ENCODE results near the gene TMEM17. TPM values are rescaled to one million over a fixed set of nuclear protein-coding genes. Genes with fewer than 3 reads are reported as not detected.
A peak's percentile ranks its signal among the peaks of the same experiment; 100 is the strongest.

TMEM17 gene
- total RNA-seq, 4 donors from 2014 or later, result 1.7 to 3.4 (median 2.7) TPM

- H3K4me1 ChIP-seq, result peaks cover 30 to 85% (median 48%) of the 10 kb centered on the region in 3 donors
- TF ChIP-seq POLR2A (IDR thresholded peaks at IDR 0.05) (peak in 1 of 4 donors; percentile 4), CTCF (IDR thresholded peaks at IDR 0.05) (no peak)
- H3K27me3 ChIP-seq, result no peaks in the 10 kb centered on the region
- H3K9me3 ChIP-seq, result no peaks in the 10 kb centered on the region
- intact Hi-C loops (cut with DNase I), result no loop called here
- H3K27ac ChIP-seq, result peak overlapping the region; percentile 20 to 77 (median 66)
- H3K4me3 ChIP-seq, result peak overlapping the region in 1 of 4 donors; percentile 40
- DNase-seq, result no peak
- H3K36me3 ChIP-seq, result no peaks in the 10 kb centered on the region
- 13 to 28% methylated on average over 19 to 20 of the region's 21 CpGs for WGBS, 2 donors
These were observed 30.6 kb downstream of the TMEM17 start for GRCh38 chr2:62475172-62476011.

GRCh38 chr2:62474176-62474575 lies 31.8 kb downstream of the TMEM17 start:
- TF ChIP-seq CTCF (IDR thresholded peaks at IDR 0.05) (no peak), POLR2A (IDR thresholded peaks at IDR 0.05) (no peak)
- WGBS, 2 donors, result 61 to 67% methylated on average over 3 to 4 of the region's 4 CpGs

GRCh38 chr2:62473246-62473827 lies 32.7 kb downstream of the TMEM17 start:
- TF ChIP-seq CTCF (IDR thresholded peaks at IDR 0.05), result no peak
- no peak for TF ChIP-seq POLR2A (IDR thresholded peaks at IDR 0.05)
- Histone ChIP-seq H3K27ac (no peak overlapping the region), H3K9me3 (no peaks in the 10 kb centered on the region), H3K4me1 (peaks cover 38 to 97% (median 60%) of the 10 kb centered on the region in 3 donors), H3K36me3 (no peaks in the 10 kb centered on the region), H3K4me3 (no peak overlapping the region), H3K27me3 (no peaks in the 10 kb centered on the region)
- no peak for DNase-seq
- WGBS, 2 donors, result 88 to 100% methylated on average over 1 of the region's 1 CpG
- intact Hi-C loops (cut with DNase I), result no loop called here

More at GRCh38 chr2:62474176-62474575, 31.8 kb downstream of the TMEM17 start:
- DNase-seq, result no peak
- H3K9me3 ChIP-seq, result no peaks in the 10 kb centered on the region
- no peaks in the 10 kb centered on the region for H3K36me3 ChIP-seq
- no peaks in the 10 kb centered on the region for H3K27me3 ChIP-seq
- no peak overlapping the region for H3K4me3 ChIP-seq
- H3K4me1 ChIP-seq, result peaks cover 39 to 97% (median 56%) of the 10 kb centered on the region in 3 donors
- H3K27ac ChIP-seq, result peak overlapping the region in 1 of 4 donors; percentile 68
- intact Hi-C loops (cut with DNase I), result no loop called here

GRCh38 chr2:62472312-62472711 lies 33.7 kb downstream of the TMEM17 start:
- no peak for TF ChIP-seq CTCF (IDR thresholded peaks at IDR 0.05)
- WGBS, 2 donors, result 8 to 33% methylated on average over 2 of the region's 2 CpGs
- intact Hi-C loops (cut with DNase I), result no loop called here
- Histone ChIP-seq H3K36me3 (no peaks in the 10 kb centered on the region), H3K27me3 (no peaks in the 10 kb centered on the region), H3K27ac (peak overlapping the region in 3 of 4 donors; percentile 26 to 42 (median 34)), H3K4me1 (peaks cover 38 to 97% (median 62%) of the 10 kb centered on the region in 3 donors), H3K4me3 (no peak overlapping the region), H3K9me3 (no peaks in the 10 kb centered on the region)
- no peak for DNase-seq

GRCh38 chr2:62471816-62472215 lies 34.2 kb downstream of the TMEM17 start:
- TF ChIP-seq CTCF (IDR thresholded peaks at IDR 0.05) (no peak), POLR2A (IDR thresholded peaks at IDR 0.05) (no peak)
- H3K36me3 ChIP-seq, result no peaks in the 10 kb centered on the region
- no peak for DNase-seq
- H3K9me3 ChIP-seq, result no peaks in the 10 kb centered on the region
- peak overlapping the region in 2 of 4 donors; percentile 26 to 42 for H3K27ac ChIP-seq
- no peaks in the 10 kb centered on the region for H3K27me3 ChIP-seq
- 45 to 49% methylated on average over 6 to 7 of the region's 7 CpGs for WGBS, 2 donors
- intact Hi-C loops (cut with DNase I), result no loop called here
- peaks cover 42 to 97% (median 67%) of the 10 kb centered on the region in 3 donors for H3K4me1 ChIP-seq
- no peak overlapping the region for H3K4me3 ChIP-seq

Measured in esophagus squamous epithelium (tissue), 5 donors.